Bronchus fibroblast of lung (primary cell): ENCODE data around the gene GOLGA8T. TPM values are rescaled to one million over a fixed set of nuclear protein-coding genes. Genes with fewer than 3 reads are reported as not detected.

Source experiments
- total RNA-seq: library from RNA; depleted of rRNA; stranded (reverse); fragments of >200 nt; gene quantifications from 2 replicates; pipeline ENCODE4 v1.2.3, GENCODE V29; 2015

GOLGA8T gene, protein sequence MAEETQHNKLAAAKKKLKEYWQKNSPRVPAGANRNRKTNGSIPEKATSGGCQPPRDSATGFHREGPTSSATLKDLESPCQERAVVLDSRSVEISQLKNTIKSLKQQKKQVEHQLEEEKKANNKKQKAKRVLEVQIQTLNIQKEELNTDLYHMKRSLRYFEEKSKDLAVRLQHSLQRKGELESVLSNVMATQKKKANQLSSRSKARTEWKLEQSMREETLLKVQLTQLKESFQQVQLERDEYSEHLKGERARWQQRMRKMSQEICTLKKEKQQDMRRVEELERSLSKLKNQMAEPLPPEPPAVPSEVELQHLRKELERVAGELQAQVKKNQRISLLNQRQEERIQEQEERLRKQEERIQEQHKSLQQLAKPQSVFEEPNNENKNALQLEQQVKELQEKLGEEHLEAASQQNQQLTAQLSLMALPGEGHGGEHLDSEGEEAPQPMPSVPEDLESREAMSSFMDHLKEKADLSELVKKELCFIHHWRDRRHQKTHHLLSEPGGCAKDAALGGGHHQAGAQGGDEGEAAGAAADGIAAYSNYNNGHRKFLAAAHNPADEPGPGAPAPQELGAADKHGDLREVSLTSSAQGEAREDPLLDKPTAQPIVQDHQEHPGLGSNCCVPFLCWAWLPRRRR
- 0.15 TPM in 1 of 2 replicates, not detected in the other for total RNA-seq

DNA sequence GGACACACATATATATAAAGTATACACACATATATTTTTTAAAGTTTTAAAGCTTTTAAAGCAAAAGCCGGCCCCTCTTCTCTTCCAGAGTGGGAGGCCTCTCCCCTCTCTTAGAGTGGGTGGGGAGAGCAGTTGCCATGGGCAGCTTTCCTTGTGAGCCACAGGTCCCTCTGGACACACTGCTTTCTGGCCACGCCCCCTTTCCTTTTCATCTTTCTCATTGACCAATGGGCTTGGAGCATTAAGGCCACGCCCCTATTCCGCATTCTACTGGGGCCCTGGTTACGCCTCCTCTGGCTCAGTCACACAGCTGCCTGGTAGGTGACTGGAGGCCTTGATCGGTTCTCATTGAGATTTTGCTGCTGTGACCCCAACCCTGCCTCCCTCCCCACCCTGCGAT lies at the start of gene GOLGA8T:
Gene GOLGA8T, plus strand, starts transcription at position 301 of the 400 bp plus-strand sequence. Its CDS starts 98 bp downstream, at position 399.

Other genes starting within 250 kb of the GOLGA8T start
- gene GOLGA8J, start 52.1 kb upstream of the GOLGA8T start, total RNA-seq: not detected in 2 replicates